GM21619 (cell line): ENCODE measurements around the gene FAM193A.
"Not testable (repeated sequence)": the region's sequence is repeated elsewhere in the genome, so short reads cannot be mapped to it uniquely, and the experiment has no call there.

Experiments
- ATAC-seq: cut with Tn5 transposase; IDR thresholded peaks from one replicate; pipeline ENCODE4 v1.9.1; 2021; ENCODE audit not compliant: unreplicated experiment

The FAM193A gene

DNA sequence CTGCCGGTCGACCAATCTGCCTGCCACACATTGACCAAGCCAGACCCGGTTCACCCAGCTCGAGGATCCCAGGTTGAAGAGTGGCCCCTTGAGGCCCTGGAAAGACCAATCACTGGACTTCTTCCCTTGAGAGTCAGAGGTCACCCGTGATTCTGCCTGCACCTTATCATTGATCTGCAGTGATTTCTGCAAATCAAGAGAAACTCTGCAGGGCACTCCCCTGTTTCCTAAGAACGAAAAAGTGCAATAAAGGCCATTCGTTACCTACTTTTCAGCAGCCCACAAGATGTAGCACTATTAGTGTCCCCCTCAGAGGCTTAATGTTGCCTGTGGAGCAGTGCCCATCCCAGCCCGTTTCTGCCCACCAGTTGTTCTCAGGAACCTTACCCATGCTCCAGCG lies 22.3 kb upstream of the FAM193A start:
- ATAC-seq: not testable (repeated sequence)

DNA sequence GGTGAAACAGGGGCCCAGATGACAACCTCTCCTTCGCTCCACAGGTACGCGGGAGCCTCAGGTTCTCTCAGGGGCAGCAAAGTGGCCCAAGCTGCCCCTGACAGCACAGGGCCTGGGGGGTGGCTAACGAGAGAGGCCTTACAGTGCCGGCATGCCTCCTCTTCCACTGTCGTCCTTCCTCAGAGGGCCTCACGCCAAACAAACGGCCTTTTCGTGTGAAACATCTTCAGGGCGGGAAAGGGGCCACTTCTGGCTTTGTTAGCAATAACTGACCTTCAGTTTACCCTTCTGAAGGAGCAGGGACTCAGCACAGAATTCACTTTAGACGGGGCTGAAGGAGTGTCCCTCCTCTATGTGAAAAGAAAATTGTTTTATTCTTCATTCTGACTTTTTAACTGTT lies 21.5 kb upstream of the FAM193A start:
- not testable (repeated sequence) for ATAC-seq

DNA sequence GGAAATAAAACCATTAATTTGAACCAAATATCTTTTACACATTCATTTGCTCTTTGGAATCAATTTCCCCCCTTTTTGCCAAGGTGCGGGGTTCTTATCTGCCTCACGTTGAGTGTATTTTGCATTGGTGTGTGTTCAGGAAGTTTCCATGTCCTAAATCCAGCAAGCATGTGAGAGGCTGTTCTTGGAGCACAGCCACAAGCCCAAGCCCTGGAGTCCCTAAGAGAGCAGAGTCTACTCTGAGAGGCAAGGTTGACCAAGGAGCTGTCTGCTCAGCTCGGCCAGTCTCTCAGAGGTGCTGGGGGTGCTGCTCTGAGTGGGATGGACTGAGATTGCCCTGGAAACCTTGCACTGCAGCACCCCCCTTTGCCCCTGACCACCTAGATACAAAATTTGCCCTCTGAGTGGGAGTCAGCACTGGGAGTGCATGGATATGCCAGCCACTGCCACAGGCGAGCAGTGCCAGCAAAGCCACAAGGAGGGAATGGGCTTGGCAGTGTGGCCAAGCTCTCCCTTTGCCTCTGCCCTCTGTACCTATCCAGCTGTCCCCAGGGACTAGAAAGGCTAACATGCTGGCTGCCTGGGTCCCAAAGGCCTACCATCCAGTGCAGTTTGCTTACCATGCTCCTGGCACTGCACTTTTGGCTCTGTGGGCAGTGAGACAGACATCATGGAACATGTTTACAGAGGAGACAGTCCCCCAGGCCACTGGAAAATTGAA lies 20.5 kb upstream of the FAM193A start:
- no peak for ATAC-seq

DNA sequence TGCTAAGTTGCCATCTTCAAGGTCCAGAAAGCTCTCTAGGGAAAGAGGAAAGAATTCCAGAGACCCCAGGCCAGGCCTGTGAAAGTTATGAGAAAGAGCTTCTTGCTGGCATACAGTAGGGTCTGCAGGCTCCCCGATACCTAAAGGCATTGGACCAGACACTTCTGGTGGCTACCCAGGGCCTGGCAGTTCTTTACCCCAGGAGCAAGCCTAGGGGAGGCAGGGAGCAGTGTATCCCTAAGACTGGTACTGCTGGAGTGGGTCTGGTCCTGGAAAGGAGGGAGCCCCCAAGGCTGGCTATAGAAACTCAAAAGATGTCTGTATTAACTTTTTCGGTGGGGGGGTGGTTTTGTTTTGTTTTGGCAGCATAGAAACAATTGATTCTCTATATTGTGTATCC lies 19.8 kb upstream of the FAM193A start:
- ATAC-seq: no peak

DNA sequence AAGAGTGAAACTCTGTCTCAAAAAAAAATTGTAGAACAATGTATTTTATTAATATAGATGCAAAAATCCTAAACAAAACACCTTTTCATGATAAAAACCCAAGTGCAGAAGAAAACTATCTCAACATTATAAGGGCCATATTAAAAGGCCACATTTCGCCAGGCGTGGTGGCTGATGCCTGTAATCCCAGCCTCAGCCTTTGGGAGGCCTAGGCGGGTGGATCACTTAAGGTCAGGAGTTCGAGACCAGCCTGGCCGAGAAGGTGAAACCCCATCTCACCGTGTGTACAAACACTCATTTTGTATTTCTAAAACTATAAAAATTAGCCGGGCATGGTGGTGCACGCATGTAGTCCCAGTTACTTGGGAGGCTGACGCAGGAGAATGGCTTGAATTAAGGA lies 9.9 kb upstream of the FAM193A start:
- ATAC-seq: no peak

DNA sequence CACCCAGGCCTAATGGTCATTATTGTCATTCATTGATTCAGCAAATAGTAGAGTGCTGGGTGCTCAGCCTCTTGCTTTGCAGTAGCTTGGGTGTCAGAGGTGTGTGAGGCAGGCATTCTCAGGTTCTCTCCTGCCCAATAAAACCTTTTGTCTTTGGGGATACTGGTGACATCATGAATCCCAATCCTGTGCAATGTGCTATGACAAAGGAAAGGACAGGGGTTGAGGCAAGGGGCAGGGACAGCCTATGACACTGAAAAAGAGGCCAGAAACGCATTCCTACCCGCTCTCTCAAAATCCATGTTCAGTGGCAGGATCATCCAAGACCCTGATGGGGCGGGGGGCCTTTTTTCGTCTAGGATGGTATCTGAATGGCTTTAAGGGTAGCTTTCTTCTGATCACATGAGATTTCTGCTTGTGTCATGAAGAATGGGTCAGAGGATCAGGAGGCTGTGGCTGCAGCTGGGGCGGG lies 1.5 kb upstream of the FAM193A start:
- ATAC-seq: no peak

DNA sequence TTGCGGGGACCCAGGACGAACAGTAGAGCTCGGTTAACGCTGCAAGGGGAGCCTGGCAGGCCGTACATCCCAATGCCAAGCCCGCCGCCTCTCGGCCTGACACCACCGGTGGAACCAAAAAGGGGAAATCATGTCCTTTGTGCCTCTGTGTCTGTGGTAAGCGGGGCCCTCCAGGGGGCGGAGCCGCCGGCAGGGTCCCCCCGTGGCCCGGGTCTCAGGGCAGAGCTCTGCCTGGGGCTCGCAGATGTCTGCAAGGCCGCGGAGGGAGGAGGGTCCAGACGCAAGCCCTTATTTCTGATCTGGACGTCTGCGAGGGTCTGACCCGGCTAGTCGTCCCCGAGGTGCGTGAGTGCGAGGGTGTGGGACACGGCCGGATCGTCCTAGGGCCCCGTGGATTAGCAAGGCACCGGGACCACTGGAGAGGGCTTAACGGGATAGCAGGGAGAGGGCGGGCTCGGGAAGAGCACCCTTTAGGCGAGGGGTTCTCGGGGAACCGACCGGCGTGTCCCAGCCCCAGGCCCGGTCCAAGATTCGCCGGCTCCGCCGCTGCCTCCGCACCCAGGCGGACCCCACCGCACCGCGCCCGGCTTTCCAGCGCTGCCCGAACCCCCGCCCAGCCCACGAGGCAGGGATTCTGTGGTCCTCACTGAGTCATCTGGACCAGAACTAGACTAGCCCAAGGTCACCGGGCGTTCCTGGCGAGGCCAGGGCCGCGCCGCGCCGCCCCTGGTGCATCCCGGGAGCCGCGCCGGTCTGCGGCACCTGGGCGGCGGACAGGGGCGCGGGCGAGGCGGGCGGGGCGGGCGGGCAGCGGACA lies 863 bp upstream of the FAM193A start:
- ATAC-seq: peak; percentile 10

DNA sequence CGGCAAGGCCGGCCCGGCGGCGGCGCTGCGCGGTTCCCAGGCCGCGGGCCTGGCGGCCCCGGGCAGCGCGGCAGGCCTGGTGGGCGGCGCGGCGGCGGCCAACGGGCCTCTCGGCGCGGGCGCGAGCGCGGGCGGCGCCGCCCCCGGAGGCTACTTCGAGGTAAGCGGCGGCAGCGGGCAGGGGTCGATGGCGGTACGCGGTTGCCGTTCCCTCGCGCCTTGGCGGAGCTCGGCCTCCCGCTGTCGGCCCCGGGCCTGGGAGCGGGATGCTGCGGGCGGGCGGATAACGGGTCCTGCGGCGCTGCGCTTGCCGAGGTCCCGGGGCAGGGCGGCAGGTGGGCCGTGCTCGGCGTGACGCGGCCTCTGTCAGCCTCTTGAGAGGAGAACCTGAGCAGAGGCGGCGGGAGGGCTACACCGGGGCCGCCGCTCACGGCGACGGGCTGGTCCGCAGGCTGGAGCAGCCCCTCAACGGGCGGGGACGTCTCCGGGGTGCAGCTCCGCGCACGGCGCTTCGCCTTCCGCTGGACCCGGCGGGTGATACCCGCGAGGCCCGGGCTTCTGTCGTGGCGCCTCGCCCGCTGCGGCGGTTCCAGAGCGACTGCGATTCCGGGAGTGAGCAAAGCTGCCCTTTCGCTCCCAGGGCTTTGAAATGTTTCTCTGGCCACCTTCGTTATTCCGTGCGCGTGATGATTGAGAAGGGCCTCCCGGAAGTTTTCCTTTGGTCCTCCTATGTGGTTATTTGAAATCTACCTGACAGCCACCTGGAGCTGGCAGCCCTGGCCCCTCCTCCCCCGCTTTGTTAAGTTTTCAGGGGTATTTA lies 774 bp downstream of the FAM193A start:
- peak; percentile 11 for ATAC-seq

DNA sequence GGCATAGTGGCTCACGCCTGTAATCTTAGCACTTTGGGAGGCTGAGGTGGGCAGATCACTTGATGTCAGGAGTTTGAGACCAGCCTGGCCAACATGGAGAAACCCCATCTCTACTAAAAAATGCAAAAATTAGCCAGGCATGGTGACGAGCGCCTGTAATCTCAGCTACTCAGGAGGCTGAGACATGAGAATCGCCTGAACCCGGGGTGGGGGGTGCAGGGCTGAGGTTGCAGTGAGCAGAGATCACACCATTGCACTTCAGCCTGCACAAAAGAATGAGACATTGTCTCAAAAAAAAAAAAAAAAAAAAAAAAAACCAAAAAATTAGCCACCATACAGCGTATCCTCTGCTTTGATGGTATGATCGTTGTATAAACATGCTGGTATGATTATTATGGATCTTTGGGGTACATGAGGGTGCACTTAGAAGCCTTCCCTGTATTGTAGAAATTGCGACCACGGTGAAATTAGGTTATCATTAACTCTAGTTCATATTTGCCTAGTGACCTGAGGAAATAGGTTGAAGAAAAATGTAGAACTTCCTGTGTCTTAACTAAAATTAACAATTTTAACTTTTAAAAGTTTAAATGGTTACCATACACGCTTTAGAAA lies 7.2 kb downstream of the FAM193A start:
- ATAC-seq: not testable (repeated sequence)

DNA sequence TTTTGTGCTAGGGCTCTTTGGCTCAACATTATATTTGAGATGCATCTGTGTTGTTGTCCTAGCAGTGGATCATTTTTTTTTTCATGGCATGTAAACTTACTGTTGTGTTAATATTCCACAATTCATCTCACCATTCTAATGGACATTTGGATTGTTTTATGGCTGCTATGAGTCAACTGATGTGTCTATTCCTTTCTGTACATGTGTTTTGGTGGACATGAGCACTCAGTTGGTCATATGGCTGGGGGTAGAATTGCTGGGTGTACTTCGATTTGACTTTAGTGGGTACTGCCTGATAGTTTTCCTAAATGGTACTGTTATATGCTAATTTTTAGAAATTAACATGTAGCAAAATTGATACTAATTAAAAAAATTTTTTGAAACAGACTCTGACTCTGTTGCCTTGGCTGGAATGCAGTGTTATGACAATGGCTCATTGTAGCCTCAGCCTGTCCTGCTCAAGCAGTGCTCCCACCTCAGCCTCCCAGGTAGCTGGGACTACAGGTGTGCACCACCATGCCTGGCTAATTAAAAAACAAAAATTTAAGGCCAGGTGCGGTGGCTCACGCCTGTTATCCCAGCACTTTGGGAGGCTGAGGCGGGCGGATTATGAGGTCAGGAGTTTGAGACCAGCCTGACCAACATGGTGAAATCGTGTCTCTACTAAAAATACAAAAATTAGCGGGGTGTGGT lies 9.0 kb downstream of the FAM193A start:
- ATAC-seq: no peak

DNA sequence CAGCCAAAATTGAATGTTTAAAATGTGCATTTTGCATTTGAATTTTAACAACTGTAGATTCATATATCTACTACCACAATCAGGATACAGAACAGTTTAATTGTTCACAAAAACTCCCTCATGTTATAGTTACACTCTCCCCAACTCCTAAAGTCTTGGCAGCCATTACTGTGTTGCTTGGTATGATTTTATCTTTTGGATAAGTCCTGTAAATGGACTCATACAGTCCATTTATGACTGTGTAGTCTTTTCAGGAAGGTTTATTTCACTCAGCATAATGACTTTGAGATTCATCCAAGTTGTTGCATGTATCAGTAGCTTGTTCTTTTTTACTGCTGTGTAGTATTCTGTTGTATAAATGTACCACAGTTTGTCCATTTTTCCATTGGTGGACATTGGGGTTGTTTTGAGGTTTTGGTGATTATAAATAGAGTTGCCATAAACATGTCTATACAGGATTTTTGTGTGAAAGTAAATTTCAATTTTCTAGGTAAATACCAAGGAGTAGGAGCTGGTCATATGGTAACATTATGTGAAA lies 9.9 kb downstream of the FAM193A start:
- no peak for ATAC-seq

DNA sequence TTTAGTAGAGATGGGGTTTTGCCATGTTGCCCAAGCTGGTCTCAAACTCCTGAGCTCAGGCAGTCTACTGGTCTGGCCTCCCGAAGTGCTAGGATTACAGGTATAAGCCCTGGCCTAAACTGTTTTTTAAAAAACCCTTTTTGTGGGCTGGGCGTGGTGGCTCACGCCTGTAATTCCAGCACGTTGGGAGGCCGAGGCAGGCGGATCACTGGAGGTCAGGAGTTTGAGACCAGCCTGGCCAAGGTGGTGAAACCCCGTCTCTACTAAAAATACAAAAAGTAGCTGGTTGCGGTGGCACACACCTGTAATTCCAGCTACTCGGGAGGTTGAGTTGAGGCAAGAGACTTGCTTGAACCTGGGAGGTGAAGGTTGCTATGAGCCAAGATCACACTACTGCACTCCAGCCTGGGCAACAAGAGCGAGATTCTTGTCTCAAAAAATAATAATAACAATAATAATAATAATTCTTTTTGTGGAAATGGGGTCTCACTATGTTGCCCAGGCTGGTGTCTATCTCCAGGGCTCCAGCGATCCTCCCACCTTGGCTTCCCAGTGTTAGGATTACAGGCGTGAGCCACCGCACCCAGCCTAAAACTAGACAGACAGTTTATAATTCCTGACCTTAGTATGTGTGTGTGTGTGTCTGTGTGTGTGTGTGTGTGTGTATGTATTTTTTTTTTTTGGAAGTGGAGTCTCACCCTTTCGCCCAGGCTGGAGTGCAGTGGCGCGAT lies 10.7 kb downstream of the FAM193A start:
- ATAC-seq: not testable (repeated sequence)

DNA sequence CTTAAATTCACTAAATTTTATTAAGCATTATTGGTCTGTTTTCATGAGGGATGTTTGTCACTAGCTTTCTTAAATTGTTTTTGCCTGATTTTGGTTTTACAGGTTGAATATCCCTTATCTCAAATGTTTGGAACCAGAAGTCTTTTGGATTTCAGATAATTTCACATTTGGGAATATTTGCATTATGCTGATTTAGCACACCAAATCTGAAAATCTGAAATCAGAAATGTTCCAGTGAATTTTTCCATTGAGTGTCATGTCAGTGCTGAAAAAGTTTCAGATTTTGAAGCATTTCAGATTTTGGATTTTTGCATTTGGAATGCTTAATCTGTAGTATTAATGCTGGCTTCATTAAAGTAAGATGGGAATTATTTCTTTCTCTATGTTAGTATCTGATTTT lies 14.7 kb downstream of the FAM193A start:
- ATAC-seq: no peak

DNA sequence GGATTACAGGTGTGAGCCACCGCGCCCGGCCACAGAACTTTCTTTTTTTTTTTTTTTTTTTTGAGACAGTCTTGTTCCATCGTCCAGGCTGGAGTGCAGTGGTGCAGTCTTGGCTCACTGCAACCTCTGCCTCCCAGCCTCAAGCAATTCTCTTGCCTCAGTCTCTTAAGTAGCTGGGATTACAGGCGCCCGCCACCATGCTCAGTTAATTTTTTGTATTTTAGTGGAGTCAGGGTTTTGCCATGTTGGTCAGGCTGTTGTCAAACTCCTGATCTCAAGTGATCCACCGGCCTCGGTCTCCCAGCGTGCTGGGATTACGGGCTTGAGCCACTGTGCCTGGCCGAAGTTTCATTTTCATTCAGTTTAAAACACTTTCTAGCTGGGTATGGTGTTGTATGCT lies 16.4 kb downstream of the FAM193A start:
- ATAC-seq: no peak

DNA sequence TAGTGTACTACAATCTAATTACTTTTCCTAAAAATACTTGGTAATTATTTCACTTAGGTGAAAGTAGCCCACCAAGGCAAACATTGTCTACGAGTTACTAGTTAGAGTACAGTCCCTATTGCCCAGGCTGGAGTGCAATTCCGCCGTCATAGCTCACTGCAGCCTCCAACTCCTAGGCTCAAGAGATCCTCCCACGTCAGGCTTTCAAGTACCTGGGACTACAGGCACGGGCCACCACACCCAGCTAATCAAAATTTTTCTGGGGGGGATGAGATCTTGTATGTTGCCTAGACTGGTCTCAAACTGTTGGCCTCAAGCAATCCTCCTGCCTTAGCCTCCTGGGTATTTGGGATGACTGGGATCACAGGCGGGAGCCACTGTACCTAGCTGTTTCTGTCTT lies 21.9 kb downstream of the FAM193A start:
- ATAC-seq: no peak

DNA sequence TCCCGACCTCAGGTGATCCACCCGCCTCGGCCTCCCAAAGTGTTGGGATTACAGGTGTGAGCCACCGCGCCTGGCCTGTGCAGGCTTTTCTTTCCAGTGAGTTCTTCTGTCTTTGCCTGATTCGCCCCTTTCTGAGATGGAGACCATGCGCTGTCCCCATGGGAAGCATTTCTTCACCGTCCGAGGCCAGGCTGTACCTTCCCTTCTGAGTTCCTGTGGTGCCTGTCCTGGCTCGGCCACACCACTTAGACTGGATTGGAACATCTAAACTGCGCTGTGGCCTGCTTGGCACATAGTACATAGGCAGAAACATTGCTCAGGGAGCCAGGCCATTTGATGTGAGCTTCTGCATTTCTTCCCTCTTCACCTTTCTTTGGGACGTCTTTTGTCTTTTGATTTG lies 23.7 kb downstream of the FAM193A start:
- ATAC-seq: no peak

DNA sequence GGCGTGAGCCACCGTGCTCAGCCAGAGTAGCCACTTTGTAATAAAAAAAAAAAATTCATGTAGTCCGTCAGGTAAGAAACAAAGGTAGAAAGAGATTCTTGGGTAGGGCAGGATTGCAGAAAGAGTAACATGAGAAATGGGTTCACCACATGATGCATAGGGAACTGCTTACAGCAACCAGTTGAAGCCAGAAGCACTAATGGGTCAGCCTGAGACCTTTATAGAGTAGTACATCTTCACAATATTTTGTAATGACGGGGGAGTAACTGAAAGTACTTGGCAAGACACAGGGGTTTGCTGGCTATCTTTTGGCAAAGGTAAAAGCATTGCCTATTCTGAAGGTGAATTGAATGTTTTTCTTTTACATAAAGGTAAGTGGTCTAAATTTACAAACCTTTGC lies 29.1 kb downstream of the FAM193A start:
- ATAC-seq: no peak

DNA sequence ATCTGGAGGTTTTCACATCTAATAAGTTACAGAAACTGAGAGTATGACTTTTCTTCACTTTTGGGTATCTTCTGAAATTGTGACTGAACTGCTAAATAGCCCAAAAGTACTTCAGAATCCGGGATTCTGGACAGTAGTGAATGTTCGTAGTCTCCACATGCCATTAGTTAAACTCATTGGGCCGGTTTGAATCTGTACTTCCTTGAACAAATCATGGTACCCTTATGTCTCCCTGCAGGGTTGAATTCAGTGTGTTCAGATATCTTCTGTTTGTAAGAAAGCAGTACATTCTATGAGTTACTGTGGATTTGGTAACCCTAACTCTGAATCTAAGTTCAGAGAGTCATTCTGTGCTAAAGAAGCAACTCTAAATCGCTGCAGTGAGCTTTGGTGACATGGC lies 33.6 kb downstream of the FAM193A start:
- no peak for ATAC-seq

DNA sequence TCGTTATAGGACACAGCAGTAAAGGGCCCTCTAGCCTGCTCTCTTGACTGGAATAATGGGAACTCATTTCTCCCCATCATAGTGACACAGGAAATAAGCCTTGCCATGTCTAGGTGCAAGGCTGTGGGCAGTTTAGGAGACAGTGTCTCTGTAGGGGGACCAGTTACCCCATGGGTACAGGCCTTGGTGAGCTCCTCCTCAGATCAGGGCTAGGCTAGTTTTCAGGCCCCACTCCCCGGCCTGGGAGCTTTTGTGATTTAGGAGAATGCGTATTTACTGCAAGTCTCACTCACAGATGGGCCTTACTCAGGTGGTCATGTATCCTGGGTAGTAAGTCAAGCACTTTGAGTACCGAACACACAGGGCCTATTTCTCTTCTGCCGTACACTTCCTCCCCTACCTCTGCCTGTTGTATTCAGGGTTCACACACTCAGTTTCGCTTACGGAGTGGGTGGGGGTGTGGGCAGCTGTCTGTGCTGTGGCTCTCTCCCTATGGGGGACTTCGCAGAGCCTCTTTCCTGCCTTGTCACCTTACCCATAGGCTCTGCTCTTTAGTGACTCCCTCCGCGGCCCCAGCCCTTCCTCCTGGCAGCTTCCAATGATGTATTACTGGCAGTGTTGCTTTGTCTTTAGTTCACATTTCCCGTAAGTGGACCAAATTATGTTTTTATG lies 34.2 kb downstream of the FAM193A start:
- ATAC-seq: peak; percentile 80
